Lower lobe of right lung (tissue), 2 donors: ENCODE data around the gene CYBRD1. TPM values are rescaled to one million over a fixed set of nuclear protein-coding genes. Genes with fewer than 3 reads are reported as not detected.

Experiments used
- ATAC-seq, 2 donors: fragments of 200-7000 bp; cut with Tn5 transposase; one replicate each; pipeline ENCODE4 v1.9.1; 2020 to 2022; ENCODE audit warnings: mild to moderate bottlenecking in 2 of 2, moderate library complexity in 2 of 2
- DNase-seq: peaks from one replicate; pipeline ENCODE4 v3.0.0-alpha.2; 2020
- H3K27ac ChIP-seq: fragments of 200-600 bp; one replicate; pipeline ENCODE4 v1.8.0; 2022
- H3K27me3 ChIP-seq: fragments of 200-600 bp; one replicate; pipeline ENCODE4 v1.8.0; 2022; ENCODE audit warnings: low read depth
- H3K36me3 ChIP-seq: fragments of 200-600 bp; one replicate; pipeline ENCODE4 v1.8.0; 2022; ENCODE audit warnings: mild to moderate bottlenecking
- H3K4me1 ChIP-seq: fragments of 200-600 bp; one replicate; pipeline ENCODE4 v1.8.0; 2022
- H3K4me3 ChIP-seq: fragments of 200-600 bp; one replicate; pipeline ENCODE4 v1.8.0; 2022; ENCODE audit warnings: mild to moderate bottlenecking
- H3K9me3 ChIP-seq: fragments of 200-600 bp; one replicate; pipeline ENCODE4 v1.8.0; 2022
- intact Hi-C: fragments of 100-400 bp; cut with DNase I; formaldehyde crosslinking; loops from one replicate; pipeline ENCODE4 v1.11.0; 2022
- total RNA-seq: library from RNA; stranded (reverse); fragmentation: NEBNext Ultra II Directional; extraction: Animal tissue kit (Norgen Biotek cat#: 25700); gene quantifications from one replicate; pipeline ENCODE4 v1.2.1, GENCODE V29; 2021
- TF ChIP-seq, protein P1 (sequence below): fragments of 200-600 bp; IDR thresholded peaks from one replicate; pipeline ENCODE4 v1.8.0; 2022; ENCODE audit warnings: antibody characterized with exemption, mild to moderate bottlenecking
- donor health status: DM: no; HTN: yes; CAD: no; lungs with severe emphysema.

Gene CYBRD1
- total RNA-seq, 1 donor from 2014 or later, result 262 TPM

DNA sequence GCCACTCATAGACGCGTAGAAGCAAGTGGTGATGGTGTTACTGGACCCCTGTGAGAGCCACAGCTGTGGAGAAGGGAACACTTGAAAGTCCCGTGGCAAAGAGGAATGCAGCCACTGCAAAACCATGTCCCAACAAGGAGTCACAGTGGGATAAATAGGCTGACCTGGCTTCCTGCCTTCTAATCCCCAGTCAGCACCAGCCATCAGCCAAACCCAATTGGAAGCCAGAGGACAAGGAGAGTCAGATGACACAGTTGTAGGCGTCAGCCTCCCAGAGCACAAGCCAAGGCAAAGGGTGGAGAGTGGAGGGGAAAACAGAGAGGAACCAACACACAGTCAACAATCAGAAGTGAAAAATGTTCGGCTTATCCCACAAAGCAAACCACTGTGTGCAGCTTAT, 5.5 kb upstream of the CYBRD1 start:
- no peak for DNase-seq
- Histone ChIP-seq H3K27ac (no peak overlapping the region), H3K4me3 (no peak overlapping the region), H3K27me3 (no peaks in the 10 kb centered on the region), H3K4me1 (peaks cover 10% of the 10 kb centered on the region), H3K36me3 (no peaks in the 10 kb centered on the region), H3K9me3 (no peaks in the 10 kb centered on the region)
- TF ChIP-seq, protein P1, sequence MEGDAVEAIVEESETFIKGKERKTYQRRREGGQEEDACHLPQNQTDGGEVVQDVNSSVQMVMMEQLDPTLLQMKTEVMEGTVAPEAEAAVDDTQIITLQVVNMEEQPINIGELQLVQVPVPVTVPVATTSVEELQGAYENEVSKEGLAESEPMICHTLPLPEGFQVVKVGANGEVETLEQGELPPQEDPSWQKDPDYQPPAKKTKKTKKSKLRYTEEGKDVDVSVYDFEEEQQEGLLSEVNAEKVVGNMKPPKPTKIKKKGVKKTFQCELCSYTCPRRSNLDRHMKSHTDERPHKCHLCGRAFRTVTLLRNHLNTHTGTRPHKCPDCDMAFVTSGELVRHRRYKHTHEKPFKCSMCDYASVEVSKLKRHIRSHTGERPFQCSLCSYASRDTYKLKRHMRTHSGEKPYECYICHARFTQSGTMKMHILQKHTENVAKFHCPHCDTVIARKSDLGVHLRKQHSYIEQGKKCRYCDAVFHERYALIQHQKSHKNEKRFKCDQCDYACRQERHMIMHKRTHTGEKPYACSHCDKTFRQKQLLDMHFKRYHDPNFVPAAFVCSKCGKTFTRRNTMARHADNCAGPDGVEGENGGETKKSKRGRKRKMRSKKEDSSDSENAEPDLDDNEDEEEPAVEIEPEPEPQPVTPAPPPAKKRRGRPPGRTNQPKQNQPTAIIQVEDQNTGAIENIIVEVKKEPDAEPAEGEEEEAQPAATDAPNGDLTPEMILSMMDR, result no peak
- ATAC-seq, result no peak
- intact Hi-C loops, result no loop called here

DNA sequence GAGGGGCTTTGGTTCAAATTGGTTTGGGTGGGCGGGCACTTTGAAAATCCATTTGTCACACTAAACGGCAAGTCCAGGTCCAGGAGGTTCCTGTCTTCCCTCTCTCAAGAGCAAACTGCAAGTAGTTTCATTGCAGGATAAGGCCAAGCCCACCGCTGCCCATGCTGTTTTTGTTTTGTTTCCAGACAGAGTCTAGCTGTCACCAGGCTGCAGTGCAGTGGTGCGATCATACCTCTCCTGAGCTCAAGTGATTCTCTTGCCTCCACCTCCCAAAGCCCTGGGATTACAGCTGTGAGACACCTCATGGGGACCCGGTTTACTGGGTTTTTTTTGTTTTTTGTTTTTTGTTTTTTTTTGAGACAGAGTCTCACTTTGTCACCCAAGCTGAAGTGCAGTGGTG, 1.8 kb upstream of the CYBRD1 start:
- Histone ChIP-seq H3K36me3 (no peaks in the 10 kb centered on the region), H3K9me3 (no peaks in the 10 kb centered on the region), H3K27ac (no peak overlapping the region), H3K27me3 (no peaks in the 10 kb centered on the region), H3K4me1 (peaks cover 26% of the 10 kb centered on the region), H3K4me3 (no peak overlapping the region)
- DNase-seq (no peak), ATAC-seq (no peak)
- intact Hi-C loops, result no loop called here
- TF ChIP-seq, protein P1, result no peak

- Histone ChIP-seq H3K27ac (peak overlapping the region; percentile 93), H3K4me1 (peaks cover 33% of the 10 kb centered on the region), H3K9me3 (no peaks in the 10 kb centered on the region), H3K27me3 (no peaks in the 10 kb centered on the region), H3K4me3 (peak overlapping the region; percentile 89), H3K36me3 (no peaks in the 10 kb centered on the region)
- ATAC-seq (no peak), DNase-seq (no peak)
- intact Hi-C loops, result no loop called here
- TF ChIP-seq, protein P1, result no peak
Observed at GRCh38 chr2:171521361-171522051, 768 bp upstream of the CYBRD1 start.

DNA sequence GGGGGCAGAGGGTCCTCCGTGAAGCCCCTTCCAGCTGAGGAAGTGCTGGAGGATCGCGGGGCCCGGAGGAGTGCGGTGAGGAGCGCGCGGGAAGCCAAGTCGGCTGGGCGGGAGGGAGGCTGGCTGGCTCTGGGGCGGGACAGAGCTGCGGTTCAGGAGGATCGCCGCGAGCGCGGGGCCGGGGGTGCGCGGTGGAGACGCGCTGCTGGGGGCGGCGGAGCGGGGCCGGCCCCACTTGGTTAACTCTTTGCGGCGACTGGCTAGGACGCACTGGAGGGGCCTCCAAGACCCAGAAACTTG, 464 bp downstream of the CYBRD1 start:
- ATAC-seq (peak; percentile 59 to 62), DNase-seq (peak; percentile 56)
- H3K27ac ChIP-seq, result peak overlapping the region; percentile 93
- peaks cover 40% of the 10 kb centered on the region for H3K4me1 ChIP-seq
- H3K36me3 ChIP-seq, result no peaks in the 10 kb centered on the region
- H3K9me3 ChIP-seq, result no peaks in the 10 kb centered on the region
- TF ChIP-seq, protein P1, result no peak
- intact Hi-C loops, result no loop called here
- peak overlapping the region; percentile 89 for H3K4me3 ChIP-seq
- no peaks in the 10 kb centered on the region for H3K27me3 ChIP-seq

- ATAC-seq, result peak; percentile 77 to 80
- Histone ChIP-seq H3K4me1 (peaks cover 40% of the 10 kb centered on the region), H3K27ac (peak overlapping the region; percentile 93), H3K9me3 (no peaks in the 10 kb centered on the region), H3K36me3 (no peaks in the 10 kb centered on the region), H3K4me3 (peak overlapping the region; percentile 89), H3K27me3 (no peaks in the 10 kb centered on the region)
- DNase-seq, result peak; percentile 83
- intact Hi-C loops, result no loop called here
- TF ChIP-seq, protein P1, result no peak
Observed at GRCh38 chr2:171523088-171524017, 1.1 kb downstream of the CYBRD1 start.
